Right lobe of liver (tissue), 6 donors: Measurements from ENCODE around the gene B4GALT2. TPM values are rescaled to one million over a fixed set of nuclear protein-coding genes. Genes with fewer than 3 reads are reported as not detected.

Source experiments
- ATAC-seq, 4 donors: fragments of 200-7000 bp; cut with Tn5 transposase; one replicate each; pipeline ENCODE4 v1.9.1; 2020; ENCODE audit warnings: mild to moderate bottlenecking in 4 of 4, moderate library complexity in 4 of 4
- DNase-seq, 3 donors: peaks; one replicate each; pipeline ENCODE4 v3.0.0-alpha.2; 2020
- H3K27ac ChIP-seq, 3 donors: fragments of 200-600 bp; one replicate each; pipeline ENCODE4 v1.8.0; 2022
- H3K27me3 ChIP-seq, 2 donors: fragments of 200-600 bp; one replicate each; pipeline ENCODE4 v1.8.0; 2022
- H3K36me3 ChIP-seq, 4 donors: fragments of 200-600 bp; sonication (generic) in 1 of 4; one replicate each; pipeline versions ENCODE4 v1.5.1 to v1.8.0; 2017 to 2022; ENCODE audit warnings: control low read depth in 1 of 4
- H3K4me1 ChIP-seq, 4 donors: fragments of 200-600 bp; sonication (generic) in 1 of 4; one replicate each; pipeline versions ENCODE4 v1.5.1 to v1.8.0; 2017 to 2022; ENCODE audit warnings: control low read depth in 1 of 4
- H3K4me3 ChIP-seq, 3 donors: fragments of 200-600 bp; one replicate each; pipeline ENCODE4 v1.8.0; 2022
- H3K9me3 ChIP-seq, 4 donors: fragments of 200-600 bp; sonication (generic) in 1 of 4; one replicate each; pipeline versions ENCODE4 v1.5.1 to v1.8.0; 2017 to 2022; ENCODE audit warnings: control low read depth in 1 of 4
- POLR2A ChIP-seq: fragments of 450-650 bp; IDR thresholded peaks from one replicate; pipeline ENCODE4 v1.6.1; 2017; ENCODE audit warnings: antibody characterized with exemption, mild to moderate bottlenecking
- WGBS: methylation state at CpG from one replicate; pipeline ENCODE4 v1.1.6; 2018; ENCODE audit warnings: low coverage, low lambda C conversion rate; ENCODE audit not compliant: insufficient coverage; ENCODE audit errors: missing lambda C conversion rate; 5-methylcytosine and 5-hydroxymethylcytosine counted together
- intact Hi-C, 2 donors: fragments of 100-400 bp; cut with DNase I; formaldehyde crosslinking; loops; one replicate each; pipeline versions ENCODE4 v1.11.2 to v1.14.1; 2022
- total RNA-seq, 6 experiments: library from RNA; depleted of rRNA in 2 of 6; stranded (reverse); fragments of >200 nt in 2 of 6; fragmentation: NEBNext Ultra II Directional in 3 of 6; extraction: Animal tissue kit (Norgen Biotek cat#: 25700) in 3 of 6; gene quantifications; one replicate each; pipeline versions ENCODE4 v1.1.0 to v1.2.4, GENCODE V29; 2016 to 2023
- TF ChIP-seq, protein P1 (sequence below), 4 donors: fragments of 200-600 bp in 3 of 4; fragments of 450-650 bp in 1 of 4; IDR thresholded peaks; one replicate each; pipeline versions ENCODE4 v1.5.1 to v1.8.0; 2016 to 2022; ENCODE audit warnings: antibody characterized with exemption in 4 of 4, mild to moderate bottlenecking in 2 of 4
- donor health status: DM: no; HTN: yes; CAD: no.
- donor health status: DM: no; HTN: no; CAD: no.
- donor health status: DM: no; HTN: no; CAD: no.
- donor health status: DM: no; HTN: yes; CAD: no.
- donor health status: DM: no; HTN: yes; CAD: no.

Gene B4GALT2
- total RNA-seq, 6 experiments from 2014 or later: 13.4 to 49.5 (median 18.5) TPM

DNA sequence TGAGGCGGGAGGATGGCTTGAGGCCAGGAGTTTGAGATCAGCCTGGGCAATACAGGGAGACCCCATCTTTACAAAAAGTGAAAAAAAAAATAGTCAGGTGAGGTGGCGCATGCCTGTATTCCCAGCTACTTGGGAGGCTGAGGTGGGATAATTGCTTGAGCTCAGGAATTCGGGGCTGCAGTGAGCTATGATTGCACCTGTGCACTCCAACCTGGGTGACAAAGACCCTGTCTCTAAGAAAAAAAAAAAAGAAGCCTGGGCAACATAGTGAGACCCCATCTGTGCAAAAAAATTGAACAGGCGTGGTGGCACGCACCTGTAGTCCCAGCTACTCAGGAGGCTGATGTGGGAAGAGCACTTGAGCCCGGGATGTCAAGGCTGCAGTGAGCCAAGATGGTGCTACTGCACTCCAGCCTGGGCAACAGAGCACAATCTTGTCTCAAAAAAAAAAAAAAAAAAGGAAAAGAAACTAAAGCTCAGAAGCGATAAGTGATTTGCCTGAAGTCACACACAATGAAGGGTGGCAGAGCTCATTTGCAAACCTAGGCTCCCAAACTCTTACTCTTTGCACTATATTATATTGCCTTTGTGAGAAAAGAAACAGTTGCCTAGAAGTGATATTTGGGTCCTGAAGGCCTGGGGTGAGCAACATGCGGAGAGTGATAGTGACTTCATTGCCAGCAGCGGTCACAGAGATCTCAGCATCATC is 14.3 kb downstream of the B4GALT2 start:
- 95% methylated on average over 8 of the region's 9 CpGs for WGBS

DNA sequence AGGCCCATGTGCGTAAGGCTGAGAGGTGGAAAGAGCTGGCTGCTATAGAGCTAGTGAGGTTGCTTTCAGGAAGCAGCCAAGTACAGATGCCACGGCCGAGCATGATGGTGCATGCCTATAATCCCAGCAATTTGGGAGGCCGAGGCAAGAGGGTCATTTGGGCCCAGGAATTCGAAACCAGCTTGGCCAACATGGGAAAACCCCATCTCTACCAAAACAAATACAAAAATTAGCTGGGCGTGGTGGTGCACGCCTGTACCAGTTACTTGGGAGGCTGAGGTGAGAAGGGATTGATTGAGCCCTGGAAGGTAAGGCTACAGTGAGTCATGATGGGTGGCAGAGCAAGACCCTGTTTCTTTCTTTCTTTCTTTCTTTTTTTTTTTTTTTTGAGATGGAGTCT is 15.1 kb downstream of the B4GALT2 start:
- H3K4me1 ChIP-seq: peaks cover 0 to 7% (median 1%) of the 10 kb centered on the region in 4 donors
- ATAC-seq: no peak

More for the DNA sequence above, 14.3 kb downstream of the B4GALT2 start:
- intact Hi-C loops: no loop called here
- Histone ChIP-seq H3K27ac (no peak overlapping the region), H3K9me3 (no peaks in the 10 kb centered on the region), H3K36me3 (no peaks in the 10 kb centered on the region), H3K27me3 (no peaks in the 10 kb centered on the region), H3K4me1 (peaks cover 0 to 7% (median 1%) of the 10 kb centered on the region in 4 donors), H3K4me3 (no peak overlapping the region)
- DNase-seq (no peak), ATAC-seq (no peak)
- TF ChIP-seq, protein P1, sequence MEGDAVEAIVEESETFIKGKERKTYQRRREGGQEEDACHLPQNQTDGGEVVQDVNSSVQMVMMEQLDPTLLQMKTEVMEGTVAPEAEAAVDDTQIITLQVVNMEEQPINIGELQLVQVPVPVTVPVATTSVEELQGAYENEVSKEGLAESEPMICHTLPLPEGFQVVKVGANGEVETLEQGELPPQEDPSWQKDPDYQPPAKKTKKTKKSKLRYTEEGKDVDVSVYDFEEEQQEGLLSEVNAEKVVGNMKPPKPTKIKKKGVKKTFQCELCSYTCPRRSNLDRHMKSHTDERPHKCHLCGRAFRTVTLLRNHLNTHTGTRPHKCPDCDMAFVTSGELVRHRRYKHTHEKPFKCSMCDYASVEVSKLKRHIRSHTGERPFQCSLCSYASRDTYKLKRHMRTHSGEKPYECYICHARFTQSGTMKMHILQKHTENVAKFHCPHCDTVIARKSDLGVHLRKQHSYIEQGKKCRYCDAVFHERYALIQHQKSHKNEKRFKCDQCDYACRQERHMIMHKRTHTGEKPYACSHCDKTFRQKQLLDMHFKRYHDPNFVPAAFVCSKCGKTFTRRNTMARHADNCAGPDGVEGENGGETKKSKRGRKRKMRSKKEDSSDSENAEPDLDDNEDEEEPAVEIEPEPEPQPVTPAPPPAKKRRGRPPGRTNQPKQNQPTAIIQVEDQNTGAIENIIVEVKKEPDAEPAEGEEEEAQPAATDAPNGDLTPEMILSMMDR (IDR thresholded peaks at IDR 0.05): no peak
- TF ChIP-seq POLR2A: no peak

DNA sequence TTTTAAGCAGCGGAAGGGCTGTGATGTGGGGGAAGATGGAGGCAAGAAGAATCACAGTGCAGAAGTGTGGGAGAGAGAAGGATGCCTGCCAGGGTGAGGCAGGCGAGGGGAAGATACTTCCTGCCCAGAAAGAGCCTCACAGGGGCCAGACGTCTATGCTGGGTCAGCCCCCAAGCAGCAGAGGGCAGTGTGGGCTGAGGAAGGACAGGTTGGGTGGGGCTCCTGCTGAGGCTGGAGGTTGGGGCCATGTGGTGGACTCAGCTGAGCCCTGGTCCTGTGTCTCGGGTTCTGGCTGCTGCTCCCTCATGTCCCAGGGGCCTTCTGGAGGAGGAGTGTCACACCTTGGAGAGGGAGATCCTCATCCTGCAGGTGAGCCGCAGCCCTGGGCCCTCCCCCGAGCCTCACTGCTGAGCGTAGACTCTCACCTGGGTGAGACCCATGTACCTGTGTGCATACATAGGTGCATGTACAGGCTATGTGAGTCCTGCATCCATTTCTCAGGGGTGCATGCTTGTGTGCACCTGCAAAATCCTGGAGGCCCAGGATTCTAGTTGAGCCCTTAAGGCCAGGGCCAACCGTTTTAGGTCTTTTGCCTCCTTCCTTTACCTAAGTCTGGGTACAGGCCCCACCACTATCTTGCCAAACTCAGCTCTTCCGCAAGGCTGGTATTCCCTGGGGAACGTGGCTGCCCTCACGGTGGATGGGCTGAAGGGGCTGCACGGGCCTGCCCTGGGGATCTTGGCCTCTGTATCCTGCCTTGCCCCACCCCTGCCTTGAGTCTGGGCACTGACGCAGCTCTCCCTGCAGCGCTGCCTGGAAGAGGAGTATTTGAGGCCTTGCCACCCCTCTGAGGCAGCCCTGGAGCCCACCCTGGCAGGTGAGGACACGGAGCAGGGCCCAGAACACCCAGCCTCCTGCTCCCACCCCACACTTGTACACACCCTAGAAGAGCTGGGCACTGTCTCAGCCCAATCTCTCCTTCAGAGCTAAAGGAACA is 16.1 kb downstream of the B4GALT2 start:
- ATAC-seq (no peak), DNase-seq (no peak)
- peaks cover 0 to 7% (median 1%) of the 10 kb centered on the region in 4 donors for H3K4me1 ChIP-seq
- H3K36me3 ChIP-seq: no peaks in the 10 kb centered on the region
- H3K27ac ChIP-seq: no peak overlapping the region
- intact Hi-C loops: no loop called here
- no peaks in the 10 kb centered on the region for H3K9me3 ChIP-seq
- H3K4me3 ChIP-seq: no peak overlapping the region
- 86% methylated on average over 3 of the region's 15 CpGs for WGBS
- TF ChIP-seq, protein P1 (IDR thresholded peaks at IDR 0.05): peak in 2 of 4 donors; percentile 9 to 13
- no peak for TF ChIP-seq POLR2A
- H3K27me3 ChIP-seq: no peaks in the 10 kb centered on the region

More for the DNA sequence above, 15.1 kb downstream of the B4GALT2 start:
- Histone ChIP-seq H3K36me3 (no peaks in the 10 kb centered on the region), H3K9me3 (no peaks in the 10 kb centered on the region), H3K4me3 (no peak overlapping the region), H3K27me3 (no peaks in the 10 kb centered on the region), H3K27ac (no peak overlapping the region)
- intact Hi-C loops: no loop called here
- 89% methylated on average over 5 of the region's 7 CpGs for WGBS
- no peak for DNase-seq
- TF ChIP-seq, protein P1 (IDR thresholded peaks at IDR 0.05): no peak
- no peak for TF ChIP-seq POLR2A

DNA sequence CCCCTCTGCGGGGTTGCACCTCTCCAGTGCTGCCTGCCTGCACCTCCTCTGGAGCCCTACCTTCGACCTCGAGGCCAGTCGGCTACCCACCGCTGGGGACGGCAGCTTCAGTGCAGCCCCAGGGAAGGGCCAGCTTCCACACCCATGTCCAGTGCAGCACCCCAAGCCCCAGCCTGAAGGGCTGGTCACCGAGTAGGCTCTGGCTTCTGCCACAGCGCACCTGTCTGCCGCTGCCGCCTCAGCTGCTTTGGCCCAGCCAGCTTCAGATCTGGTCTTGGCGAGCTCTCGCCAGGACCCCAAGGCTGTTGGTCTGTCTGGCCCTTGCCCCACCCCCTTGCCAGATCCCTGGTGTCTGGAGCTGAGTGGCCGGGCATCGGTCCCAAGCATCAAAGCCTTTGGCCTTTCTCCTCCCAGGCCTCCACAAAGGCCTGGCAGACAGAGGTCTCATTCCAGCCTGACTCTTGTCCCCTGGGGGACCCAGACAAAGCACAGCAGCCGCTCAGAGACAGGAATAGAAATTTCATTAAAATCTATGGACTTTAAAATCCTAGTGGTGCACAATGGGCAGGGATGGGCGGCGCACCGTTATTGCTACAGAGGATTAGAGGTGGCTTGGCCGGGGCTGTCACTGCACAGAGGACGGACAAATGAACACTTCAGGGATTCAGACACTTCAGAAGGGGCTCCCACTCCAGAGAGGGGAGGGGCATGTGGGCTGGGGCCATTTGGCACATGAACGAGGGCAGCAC is 17.1 kb downstream of the B4GALT2 start:
- TF ChIP-seq, protein P1 (IDR thresholded peaks at IDR 0.05): no peak
- no peak for TF ChIP-seq POLR2A
- peaks cover 0 to 1% (median under 1%) of the 10 kb centered on the region in 4 donors for H3K4me1 ChIP-seq
- intact Hi-C loops: no loop called here
- no peaks in the 10 kb centered on the region for H3K36me3 ChIP-seq
- H3K9me3 ChIP-seq: no peaks in the 10 kb centered on the region
- H3K27ac ChIP-seq: no peak overlapping the region
- ATAC-seq: no peak
- no peaks in the 10 kb centered on the region for H3K27me3 ChIP-seq
- no peak for DNase-seq
- WGBS: 75% methylated on average over 4 of the region's 21 CpGs
- H3K4me3 ChIP-seq: no peak overlapping the region
